Effector CD8-positive, alpha-beta T cell (primary cell): ENCODE results near the gene KLHL33.

Source experiments
- DNase-seq: peaks from one replicate; lab custom pipeline; 2025; lab: John Stamatoyannopoulos, UW

The KLHL33 gene

GRCh38 chr14:20376071-20376588, 59.8 kb downstream of the KLHL33 start:
- DNase-seq: no peak
